Esophagus muscularis mucosa (tissue), 4 donors: Measurements from ENCODE around the gene ENTR1.

Source experiments
- CTCF ChIP-seq, 3 experiments: fragments of 200-600 bp in 2 of 3; fragments of 450-650 bp in 1 of 3; sonication (generic) in 2 of 3; IDR thresholded peaks; one replicate each; pipeline ENCODE4 v1.5.1; 2017 to 2019; ENCODE audit warnings: antibody characterized with exemption in 3 of 3, mild to moderate bottlenecking in 2 of 3, moderate library complexity in 1 of 3
- EP300 ChIP-seq: sonication (generic); formaldehyde crosslinking; IDR thresholded peaks from one replicate; pipeline ENCODE4 v1.6.1; 2017; ENCODE audit warnings: antibody characterized with exemption
- POLR2A ChIP-seq: fragments of 450-650 bp; IDR thresholded peaks from one replicate; pipeline ENCODE4 v1.6.1; 2017; ENCODE audit warnings: antibody characterized with exemption, moderate library complexity, mild to moderate bottlenecking, low read depth
- POLR2AphosphoS5 ChIP-seq, 2 donors: sonication (generic); formaldehyde crosslinking; IDR thresholded peaks; one replicate each; pipeline ENCODE4 v1.6.1; 2017; ENCODE audit warnings: antibody characterized with exemption in 2 of 2

- no peak for TF ChIP-seq CTCF (IDR thresholded peaks at IDR 0.05)
- TF ChIP-seq POLR2A = no peak
- no peak for TF ChIP-seq POLR2AphosphoS5 (IDR thresholded peaks at IDR 0.05)
- TF ChIP-seq EP300 = no peak
Measured at GRCh38 chr9:136395020-136395340, 15.4 kb downstream of the ENTR1 start.
